ENCODE measurements around the gene MARK3.
A peak's percentile ranks its signal among the peaks of the same experiment; 100 is the strongest.
"Not testable (repeated sequence)": the region's sequence is repeated elsewhere in the genome, so short reads cannot be mapped to it uniquely, and the experiment has no call there.

MARK3 gene

DNA sequence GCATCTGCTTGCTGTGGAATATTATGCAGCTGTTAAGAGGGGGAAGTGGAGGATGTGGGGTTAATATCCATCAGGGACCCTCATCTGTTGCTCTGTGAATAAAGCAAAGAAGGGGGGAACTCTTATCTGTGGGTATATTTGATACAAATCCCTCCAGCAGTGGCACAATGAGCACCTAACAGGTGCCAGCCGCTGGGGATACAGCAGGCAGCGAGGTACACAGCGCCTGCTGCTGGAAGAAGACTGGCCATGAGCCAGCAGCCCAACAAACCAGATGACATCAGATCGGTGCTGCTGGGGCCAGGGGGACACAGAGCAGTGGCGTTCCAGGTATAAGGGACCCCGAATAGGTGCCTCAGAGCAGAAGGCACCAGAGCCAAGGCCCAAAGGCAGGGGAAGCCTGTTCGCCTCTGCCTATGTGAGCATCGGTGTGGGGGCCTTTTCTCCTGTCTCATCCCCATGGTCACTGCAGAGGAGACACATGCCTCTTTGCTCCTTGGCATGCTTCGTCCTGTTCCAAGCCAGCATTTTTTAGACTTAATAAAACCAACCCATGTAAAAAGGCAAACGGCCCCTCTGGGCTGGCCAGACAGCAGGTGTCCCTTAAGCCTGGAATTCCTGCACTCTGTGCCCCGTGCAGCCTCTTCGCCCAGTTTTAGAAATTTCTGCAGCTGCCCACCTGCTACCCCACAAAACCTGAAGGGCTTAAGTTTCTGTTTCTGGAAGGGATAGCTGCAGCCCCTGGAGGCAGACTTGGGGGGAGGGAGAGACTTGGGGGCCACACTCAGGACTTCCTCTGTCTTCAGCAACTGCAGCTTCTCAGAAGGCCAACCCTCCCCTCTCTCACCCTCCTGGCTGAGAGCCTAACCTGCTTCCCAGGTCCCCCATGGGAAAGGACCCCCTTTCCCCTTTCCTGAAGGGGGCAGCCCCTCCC lies 139.1 kb downstream of the MARK3 start:
- DNase-seq (ENCODE audit: low read depth in 1 of 2, low spot score in 1 of 2), result no peak

GRCh38 chr14:103525430-103526246 lies 140.4 kb downstream of the MARK3 start:
- DNase-seq (ENCODE audit: low read depth in 1 of 2, low spot score in 1 of 2), result not testable (repeated sequence)

- DNase-seq (ENCODE audit: low read depth in 1 of 2, low spot score in 1 of 2), result no peak
Observed at GRCh38 chr14:103526247-103526913, 141.2 kb downstream of the MARK3 start.

DNA sequence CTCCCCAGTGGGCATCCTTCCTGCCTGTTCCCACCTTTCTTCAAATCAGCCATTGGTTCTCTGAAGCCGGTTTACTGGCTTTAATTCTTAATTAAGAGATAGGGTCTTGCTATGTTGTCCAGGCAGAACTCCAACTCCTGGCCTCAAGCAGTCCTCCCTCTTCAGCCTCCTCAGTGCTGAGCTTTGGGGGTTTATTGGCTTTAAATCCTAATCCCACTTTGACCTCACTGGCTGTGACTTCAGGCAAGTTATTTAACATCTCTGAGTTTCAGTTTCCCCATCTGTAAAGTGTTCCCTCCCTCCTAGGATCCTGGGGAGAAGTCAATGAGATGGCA lies 141.7 kb downstream of the MARK3 start:
- no peak for DNase-seq (ENCODE audit: low read depth in 1 of 2, low spot score in 1 of 2)

GRCh38 chr14:103527408-103528145 lies 142.4 kb downstream of the MARK3 start:
- DNase-seq (ENCODE audit: low read depth in 1 of 2, low spot score in 1 of 2), result no peak

DNA sequence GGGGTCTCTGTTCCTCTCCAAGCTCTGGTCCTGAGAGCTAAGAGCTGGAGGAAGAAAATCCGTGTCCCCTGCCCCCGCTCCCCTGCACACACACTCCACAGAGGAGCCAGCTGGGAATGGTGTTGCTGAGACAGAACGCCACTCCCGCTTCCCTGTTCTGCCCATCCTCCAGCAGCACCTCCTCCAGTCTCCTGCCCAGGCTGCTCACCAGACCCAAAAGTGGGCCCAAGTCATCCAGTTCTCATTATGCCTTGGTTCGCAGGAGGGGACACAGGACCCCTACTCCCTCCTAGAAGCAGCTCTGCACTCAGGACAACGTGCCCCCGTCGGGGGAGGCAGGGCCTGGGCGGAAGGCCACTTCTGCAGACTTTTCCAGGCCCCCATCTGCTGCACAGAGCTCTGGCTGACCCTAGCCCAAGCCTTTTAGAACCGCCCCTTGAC lies 143.0 kb downstream of the MARK3 start:
- DNase-seq (ENCODE audit: low read depth in 1 of 2, low spot score in 1 of 2), result no peak

GRCh38 chr14:103528587-103529382 lies 143.6 kb downstream of the MARK3 start, which contains the start of gene TRMT61A:
Gene TRMT61A (plus strand): TSS chr14:103529196. CDS start chr14:103529979, 783 bp downstream.
- DNase-seq (ENCODE audit: low read depth in 1 of 2, low spot score in 1 of 2), result peak; percentile 66 to 73

- no peak for DNase-seq (ENCODE audit: low read depth in 1 of 2, low spot score in 1 of 2)
Observed at GRCh38 chr14:103529383-103530365, 144.5 kb downstream of the MARK3 start.

DNA sequence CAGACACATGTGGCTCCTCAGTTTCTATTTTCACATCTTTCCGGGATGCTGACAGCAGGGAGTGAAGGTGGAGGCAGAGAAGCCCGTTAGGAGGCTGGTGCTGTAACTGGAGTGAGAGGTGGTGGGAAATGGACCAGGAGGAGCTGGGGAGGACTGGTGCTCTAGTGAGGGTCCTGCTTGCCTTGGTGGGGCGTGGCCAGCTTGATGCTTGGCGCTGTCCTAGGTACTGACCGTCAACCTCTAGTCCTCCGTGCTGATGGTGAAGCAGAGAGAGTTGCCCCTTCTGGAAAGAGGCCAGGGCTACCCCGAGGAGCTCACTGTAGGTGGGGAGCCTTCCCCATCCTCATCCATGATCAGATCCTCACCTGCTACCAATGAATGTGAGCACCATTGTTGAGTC lies 145.2 kb downstream of the MARK3 start:
- no peak for DNase-seq (ENCODE audit: low read depth in 1 of 2, low spot score in 1 of 2)

DNA sequence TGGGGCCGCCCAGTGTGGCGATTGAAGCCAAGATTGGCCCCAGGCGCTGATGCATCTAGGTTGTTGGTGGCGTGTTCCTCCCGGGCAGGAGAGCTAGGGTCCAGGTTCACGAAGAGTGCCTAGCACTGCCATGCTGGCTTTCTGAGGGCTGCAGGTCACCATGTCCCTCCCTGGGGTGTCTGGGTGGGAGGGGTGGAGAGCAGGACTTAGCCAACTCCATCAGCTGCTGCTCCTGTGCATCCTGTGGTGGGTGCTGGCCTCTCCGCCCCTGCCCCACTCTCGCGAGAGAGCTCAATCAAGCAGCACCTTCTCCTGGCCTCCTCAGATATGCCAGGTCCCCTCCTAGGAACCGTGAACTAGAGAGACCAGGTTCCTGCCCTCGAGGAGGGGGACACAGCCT lies 145.6 kb downstream of the MARK3 start:
- DNase-seq (ENCODE audit: low read depth in 1 of 2, low spot score in 1 of 2), result no peak

DNA sequence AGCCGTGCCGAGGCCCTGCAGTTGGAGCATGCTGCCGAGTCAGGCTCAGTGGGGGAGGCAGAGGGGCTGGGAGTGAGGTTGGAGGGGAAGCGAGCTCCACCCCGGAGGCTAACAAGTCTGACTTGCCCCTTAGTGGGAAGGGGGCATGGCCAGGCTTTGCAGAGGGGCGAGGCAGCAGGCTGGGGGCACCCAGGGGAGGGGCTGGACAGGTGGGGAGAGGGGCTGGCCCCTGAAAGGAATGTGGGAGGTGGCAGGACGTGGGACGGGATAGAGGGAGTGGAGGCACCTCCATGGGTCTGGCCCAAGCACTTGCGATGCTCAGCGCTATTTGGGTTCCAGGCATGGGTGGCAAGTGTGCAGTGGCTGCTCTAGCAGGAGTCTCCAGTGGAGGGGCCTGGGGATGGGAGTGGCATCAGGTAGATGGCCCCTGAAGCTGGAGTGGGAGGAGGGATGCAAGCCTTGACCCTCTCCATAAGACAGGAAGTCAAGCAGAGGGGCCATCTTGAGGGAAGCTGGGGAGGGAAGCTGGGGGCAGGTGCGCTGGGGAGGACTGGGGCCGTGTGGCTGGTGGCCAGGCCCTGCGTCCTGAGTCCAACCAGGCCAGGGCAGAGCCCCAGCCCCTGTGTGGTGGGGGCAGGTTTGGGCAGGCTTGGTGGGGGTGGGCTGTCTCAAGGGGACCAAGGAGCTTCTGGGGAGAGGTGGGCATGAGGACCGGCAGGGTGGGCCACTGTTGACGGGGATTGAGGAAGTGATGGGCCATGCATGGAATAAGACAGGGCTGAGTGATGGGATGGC lies 146.4 kb downstream of the MARK3 start:
- no peak for DNase-seq (ENCODE audit: low read depth in 1 of 2, low spot score in 1 of 2)

DNA sequence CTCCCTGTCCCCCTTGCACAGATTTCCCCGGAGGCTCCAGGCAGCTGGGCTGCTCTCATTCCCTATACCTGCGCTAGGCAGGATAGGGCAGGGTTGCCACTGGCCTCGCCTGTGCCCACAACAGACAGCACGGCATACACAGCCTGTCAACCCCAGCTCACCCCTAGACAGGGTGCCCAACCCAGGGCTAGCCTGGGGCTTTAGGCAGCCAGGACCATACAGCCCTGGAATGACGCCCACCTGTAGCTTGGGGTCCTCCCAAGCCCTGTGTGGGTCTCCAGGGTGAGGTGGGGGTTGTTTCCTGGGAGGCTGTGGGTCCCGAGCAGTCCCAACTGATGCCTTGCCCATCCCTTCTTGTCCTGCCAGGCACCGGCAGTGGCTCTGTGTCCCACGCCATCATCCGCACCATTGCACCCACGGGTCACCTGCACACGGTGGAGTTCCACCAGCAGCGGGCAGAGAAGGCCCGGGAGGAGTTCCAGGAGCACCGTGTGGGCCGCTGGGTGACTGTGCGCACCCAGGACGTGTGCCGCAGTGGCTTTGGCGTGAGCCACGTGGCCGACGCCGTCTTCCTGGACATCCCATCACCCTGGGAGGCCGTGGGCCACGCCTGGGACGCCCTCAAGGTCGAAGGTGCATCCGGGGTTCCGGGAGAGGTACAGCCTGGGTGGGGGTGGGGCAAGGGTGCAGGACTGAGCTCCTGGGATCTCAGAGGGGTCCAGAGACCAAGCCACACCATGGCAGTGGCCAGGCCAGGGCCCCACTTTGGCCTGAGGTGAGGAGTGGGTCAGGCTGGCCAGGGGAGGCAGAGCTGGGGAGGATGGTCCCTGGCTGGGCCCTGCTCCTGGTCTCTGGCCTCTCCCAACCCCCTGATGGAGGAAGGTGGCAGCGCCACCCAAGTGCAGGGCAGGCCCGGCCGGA lies 147.3 kb downstream of the MARK3 start:
- no peak for DNase-seq (ENCODE audit: low read depth in 1 of 2, low spot score in 1 of 2)

GRCh38 chr14:103533137-103533998 lies 148.2 kb downstream of the MARK3 start:
- no peak for DNase-seq (ENCODE audit: low read depth in 1 of 2, low spot score in 1 of 2)

DNA sequence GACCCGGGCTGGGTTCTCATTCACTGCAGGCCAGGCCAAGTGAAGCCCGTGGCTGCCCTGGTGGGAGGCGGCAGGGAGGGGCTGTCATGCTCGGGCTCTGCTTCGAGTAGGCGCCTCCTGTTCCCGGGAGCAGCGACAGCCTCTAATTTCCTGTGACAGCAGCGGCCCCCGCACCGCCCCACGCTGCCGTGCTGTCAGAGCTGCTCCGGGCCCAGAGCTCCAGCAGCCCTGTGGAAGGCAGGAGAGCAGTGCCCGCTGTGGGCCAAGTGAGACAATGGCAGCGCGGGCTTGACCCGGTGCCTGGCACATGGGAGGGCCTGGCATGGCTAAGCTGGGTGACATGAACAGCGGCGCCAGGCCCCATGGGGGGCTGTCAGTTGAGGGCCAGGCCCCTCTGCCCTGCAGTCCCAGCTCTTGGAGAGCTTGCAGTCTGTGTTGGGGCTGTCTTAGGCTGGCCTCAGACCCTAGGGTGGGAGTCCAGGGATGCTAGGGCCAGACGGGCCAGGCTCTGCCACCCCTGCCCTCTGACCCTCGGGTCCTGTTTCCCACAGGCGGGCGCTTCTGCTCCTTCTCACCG lies 148.9 kb downstream of the MARK3 start:
- no peak for DNase-seq (ENCODE audit: low read depth in 1 of 2, low spot score in 1 of 2)

DNA sequence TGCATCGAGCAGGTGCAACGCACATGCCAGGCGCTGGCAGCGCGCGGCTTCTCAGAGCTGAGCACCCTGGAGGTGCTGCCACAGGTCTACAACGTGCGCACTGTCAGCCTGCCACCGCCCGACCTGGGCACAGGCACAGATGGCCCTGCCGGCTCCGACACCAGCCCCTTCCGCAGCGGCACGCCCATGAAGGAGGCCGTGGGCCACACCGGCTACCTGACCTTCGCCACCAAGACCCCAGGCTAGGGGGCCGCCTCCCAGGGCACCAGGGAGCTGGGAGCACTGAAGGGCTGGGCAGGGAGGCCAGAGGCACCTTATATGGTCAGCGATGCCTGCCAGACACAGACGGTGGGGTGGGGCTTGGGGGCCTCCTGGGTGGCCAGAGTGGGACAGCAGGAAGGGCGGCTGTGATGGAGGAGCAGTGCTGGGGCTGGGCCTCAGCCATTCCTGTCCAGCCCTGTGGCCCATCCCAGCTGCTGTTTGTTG lies 149.4 kb downstream of the MARK3 start:
- no peak for DNase-seq (ENCODE audit: low read depth in 1 of 2, low spot score in 1 of 2)
